ENCODE measurements around the gene OGFR.

DNA sequence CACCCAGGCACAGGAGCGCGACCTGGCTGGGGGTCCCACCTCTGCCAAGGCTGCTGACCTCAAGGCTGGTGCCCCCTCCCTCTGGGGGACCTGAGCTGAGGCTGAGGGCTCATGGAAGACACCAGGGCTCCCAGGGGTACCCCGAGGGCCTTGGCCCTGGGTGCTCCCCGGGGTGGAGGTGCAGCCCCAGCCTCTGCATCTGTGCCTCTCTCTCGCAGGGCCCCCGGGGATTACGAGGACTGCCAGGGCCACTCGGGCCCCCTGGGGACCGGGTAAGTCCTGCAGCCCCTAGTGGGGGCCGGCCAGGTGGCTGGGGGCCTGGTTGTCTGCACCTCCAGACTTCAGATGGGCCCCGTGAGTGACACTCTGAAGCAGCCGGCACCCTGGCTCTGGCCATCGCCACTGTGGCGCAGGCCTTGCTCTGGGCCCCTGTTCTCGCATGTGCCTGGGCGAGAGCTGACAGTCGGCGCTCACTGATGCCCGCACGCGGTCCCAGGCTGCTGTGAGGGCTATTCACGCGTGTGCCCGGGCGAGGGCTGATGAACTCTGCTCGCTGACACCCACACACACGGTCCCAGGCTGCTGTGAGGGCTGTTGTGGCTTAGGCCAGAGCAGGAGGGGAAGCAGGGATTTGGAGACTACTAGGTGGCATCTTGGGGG is 21.5 kb downstream of the OGFR start:
- TF ChIP-seq, protein P1, sequence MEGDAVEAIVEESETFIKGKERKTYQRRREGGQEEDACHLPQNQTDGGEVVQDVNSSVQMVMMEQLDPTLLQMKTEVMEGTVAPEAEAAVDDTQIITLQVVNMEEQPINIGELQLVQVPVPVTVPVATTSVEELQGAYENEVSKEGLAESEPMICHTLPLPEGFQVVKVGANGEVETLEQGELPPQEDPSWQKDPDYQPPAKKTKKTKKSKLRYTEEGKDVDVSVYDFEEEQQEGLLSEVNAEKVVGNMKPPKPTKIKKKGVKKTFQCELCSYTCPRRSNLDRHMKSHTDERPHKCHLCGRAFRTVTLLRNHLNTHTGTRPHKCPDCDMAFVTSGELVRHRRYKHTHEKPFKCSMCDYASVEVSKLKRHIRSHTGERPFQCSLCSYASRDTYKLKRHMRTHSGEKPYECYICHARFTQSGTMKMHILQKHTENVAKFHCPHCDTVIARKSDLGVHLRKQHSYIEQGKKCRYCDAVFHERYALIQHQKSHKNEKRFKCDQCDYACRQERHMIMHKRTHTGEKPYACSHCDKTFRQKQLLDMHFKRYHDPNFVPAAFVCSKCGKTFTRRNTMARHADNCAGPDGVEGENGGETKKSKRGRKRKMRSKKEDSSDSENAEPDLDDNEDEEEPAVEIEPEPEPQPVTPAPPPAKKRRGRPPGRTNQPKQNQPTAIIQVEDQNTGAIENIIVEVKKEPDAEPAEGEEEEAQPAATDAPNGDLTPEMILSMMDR (IDR thresholded peaks at IDR 0.05; ENCODE audit: insufficient read depth, low read length, poor library complexity, severe bottlenecking), result no peak
- TF ChIP-seq EZH2phosphoT487 (conservative IDR thresholded peaks at IDR 0.05; ENCODE audit: low read length), result no peak

All from SU-DHL-6 (cell line).